T-helper 2 cell treated with Interferon-gamma antibody and Interleukin-4, amounts not matched to agents 5 μg/mL and 100 μg/mL, for 36 hours (primary cell): ENCODE data around the gene CD247.

Experiments used
- DNase-seq: peaks from one replicate; pipeline ENCODE4 v3.0.0; 2021; ENCODE audit warnings: low spot score
- H3K27ac Mint-ChIP-seq: one replicate; pipeline ENCODE4 v1.8.0; 2021; ENCODE audit warnings: mild to moderate bottlenecking, mixed read lengths
- H3K27me3 Mint-ChIP-seq: one replicate; pipeline ENCODE4 v1.8.0; 2021; ENCODE audit warnings: low read depth, mixed read lengths
- H3K36me3 Mint-ChIP-seq: one replicate; pipeline ENCODE4 v1.8.0; 2021; ENCODE audit warnings: low read depth, mixed read lengths
- H3K4me1 Mint-ChIP-seq: one replicate; pipeline ENCODE4 v1.8.0; 2021; ENCODE audit warnings: low read depth, mixed read lengths
- H3K4me3 Mint-ChIP-seq: one replicate; pipeline ENCODE4 v1.8.0; 2022; ENCODE audit warnings: mild to moderate bottlenecking, moderate library complexity, mixed read lengths
- H3K9me3 Mint-ChIP-seq: one replicate; pipeline ENCODE4 v1.8.0; 2021; ENCODE audit warnings: mixed read lengths

The CD247 gene

DNA sequence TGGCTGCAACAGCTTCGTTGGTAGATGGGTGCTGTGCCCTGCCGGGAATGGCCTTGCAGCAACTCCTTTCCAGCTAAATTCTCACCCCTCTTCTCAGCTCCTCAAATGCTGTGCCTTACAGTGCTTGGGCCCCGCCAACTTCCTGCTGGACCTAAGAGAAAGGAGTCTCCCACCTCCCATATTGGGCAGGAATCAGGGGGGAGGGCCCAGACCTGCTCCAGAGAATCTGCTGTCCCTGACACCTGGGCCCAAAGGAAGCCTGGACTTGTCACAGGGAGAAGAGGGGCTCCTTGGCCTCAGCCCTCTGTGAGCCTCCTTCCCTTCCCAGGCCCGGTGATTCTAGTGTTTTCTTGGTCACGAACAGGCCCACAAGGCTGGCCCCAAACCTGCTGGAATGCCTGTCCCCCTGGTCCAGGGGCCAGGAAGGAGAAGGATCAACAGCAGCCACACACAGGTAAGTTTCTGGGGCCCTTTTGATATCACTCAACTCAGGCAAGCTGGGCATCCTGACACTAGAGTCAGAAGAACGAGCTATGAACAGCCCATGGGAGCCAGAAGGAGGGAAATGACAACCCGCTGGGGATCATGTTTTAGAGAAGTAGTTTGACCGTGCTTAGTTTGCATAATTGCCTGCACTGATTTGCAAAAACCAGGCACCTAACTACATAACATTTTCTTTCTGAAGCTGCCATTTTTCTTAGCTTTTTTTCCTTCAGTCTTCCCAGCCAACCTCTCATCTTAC, 86.2 kb downstream of the CD247 start:
- H3K4me3 Mint-ChIP-seq: no peak overlapping the region
- H3K27ac Mint-ChIP-seq: no peak overlapping the region
- peaks cover 54% of the 10 kb centered on the region for H3K36me3 Mint-ChIP-seq
- H3K4me1 Mint-ChIP-seq: peaks cover 21% of the 10 kb centered on the region
- no peaks in the 10 kb centered on the region for H3K27me3 Mint-ChIP-seq
- H3K9me3 Mint-ChIP-seq: no peaks in the 10 kb centered on the region
- no peak for DNase-seq

DNA sequence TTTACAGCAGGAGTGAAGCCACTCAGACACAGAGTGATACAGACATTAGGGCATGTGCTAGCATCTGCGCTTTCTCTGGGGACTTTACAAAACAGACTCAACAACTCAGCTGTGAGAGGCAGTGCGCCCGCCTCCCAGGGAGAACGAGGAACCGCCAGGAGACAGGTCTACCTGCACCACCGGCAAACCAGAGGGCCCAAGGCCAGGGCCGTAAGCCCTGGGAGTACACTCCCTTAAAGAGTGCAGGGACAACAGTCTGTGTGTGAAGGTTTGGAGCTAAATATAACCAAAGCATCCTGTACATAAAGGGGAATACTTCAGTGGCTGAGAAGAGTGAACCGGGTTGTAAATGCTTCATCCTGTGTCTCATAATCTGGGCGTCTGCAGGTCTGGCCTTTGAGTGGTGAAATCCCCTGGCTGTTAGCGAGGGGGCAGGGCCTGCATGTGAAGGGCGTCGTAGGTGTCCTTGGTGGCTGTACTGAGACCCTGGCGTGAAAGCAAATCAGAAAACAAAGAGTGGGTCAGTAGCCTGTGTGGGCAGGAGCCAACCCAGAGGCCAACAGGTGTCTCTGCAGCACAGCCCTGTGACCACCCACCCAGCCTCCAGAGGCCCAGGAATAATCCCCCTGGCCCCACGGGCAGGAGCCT, 86.9 kb downstream of the CD247 start:
- Mint-ChIP-seq H3K27me3 (no peaks in the 10 kb centered on the region), H3K36me3 (peaks cover 49% of the 10 kb centered on the region), H3K4me3 (no peak overlapping the region), H3K27ac (no peak overlapping the region), H3K9me3 (no peaks in the 10 kb centered on the region), H3K4me1 (peaks cover 19% of the 10 kb centered on the region)
- no peak for DNase-seq

DNA sequence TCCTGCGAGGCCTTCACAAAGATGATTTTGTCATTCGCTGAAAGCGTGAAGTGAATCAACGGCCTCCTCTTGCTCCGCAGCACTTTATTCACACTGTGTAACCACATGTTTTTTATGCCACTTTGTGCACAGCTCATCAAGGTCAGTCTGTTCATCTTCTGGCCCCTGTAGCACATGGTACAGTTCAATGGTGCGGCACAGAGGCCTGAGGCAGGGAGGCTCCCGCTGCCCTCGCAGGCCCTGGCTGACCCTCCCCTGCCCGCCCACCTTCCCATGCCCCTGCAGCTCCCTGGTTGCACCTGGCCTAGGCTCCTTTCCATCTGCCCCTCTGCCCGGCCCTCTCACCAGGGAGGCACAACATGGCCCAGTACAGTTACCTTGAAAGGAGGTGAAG, 87.5 kb downstream of the CD247 start:
- Mint-ChIP-seq H3K4me3 (no peak overlapping the region), H3K9me3 (no peaks in the 10 kb centered on the region), H3K4me1 (peaks cover 16% of the 10 kb centered on the region), H3K36me3 (peaks cover 45% of the 10 kb centered on the region), H3K27ac (no peak overlapping the region), H3K27me3 (no peaks in the 10 kb centered on the region)
- no peak for DNase-seq

DNA sequence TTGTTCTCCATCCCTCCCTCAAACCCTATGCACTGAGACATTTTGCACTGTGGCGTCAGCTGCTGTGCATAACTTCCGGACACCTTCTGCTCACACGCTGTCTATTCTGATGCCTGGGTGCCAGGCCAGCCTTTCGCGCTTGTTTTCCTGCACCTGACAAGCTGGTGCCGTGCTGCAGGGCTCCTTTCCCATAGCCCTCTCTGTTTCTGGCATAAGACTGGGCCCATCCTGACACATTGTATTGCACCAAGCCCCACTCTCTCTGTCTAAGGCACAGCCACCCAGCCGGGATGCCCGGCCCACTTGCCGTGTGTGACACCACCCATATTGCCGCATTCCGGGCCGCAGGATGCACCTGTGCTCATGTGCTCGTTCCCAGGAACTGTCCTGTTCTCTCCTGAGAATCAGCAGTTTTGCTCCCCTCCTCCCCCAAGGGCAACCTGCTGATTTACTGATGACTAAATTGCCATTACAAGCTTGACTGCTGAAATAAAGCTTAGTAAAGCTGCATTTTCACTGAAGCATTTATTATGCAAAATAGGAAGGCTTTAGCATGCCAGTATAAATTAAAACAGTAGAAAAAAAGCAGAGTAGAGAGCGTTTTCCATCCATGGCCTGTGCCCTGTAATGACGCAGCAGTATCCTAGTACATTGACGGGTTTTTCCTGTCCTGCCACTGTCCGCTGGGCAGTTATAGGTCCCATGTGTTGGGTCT, 88.0 kb downstream of the CD247 start:
- H3K36me3 Mint-ChIP-seq: peaks cover 40% of the 10 kb centered on the region
- no peaks in the 10 kb centered on the region for H3K27me3 Mint-ChIP-seq
- peak overlapping the region; percentile 57 for H3K27ac Mint-ChIP-seq
- H3K9me3 Mint-ChIP-seq: no peaks in the 10 kb centered on the region
- no peak for DNase-seq
- H3K4me3 Mint-ChIP-seq: no peak overlapping the region
- peaks cover 12% of the 10 kb centered on the region for H3K4me1 Mint-ChIP-seq

DNA sequence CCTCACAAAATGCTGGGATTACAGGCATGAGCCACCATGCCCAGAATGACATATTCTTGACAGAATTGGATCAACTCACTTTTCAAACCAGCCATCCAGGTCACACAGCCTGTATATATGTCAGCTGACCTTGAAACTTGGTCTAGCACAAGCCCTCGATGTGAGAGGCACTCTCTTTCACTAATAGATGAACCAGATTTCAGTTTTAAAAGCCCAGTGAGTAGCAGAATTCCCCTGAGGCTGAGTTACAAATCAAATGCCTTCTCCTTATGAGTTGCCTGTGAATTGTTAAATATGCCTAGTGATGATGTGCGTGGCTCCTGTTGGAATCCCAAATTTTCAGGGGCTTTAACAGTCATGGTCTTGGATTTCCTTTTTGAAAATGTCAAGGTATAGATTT, 88.7 kb downstream of the CD247 start:
- Mint-ChIP-seq H3K4me3 (no peak overlapping the region), H3K27ac (no peak overlapping the region)

DNA sequence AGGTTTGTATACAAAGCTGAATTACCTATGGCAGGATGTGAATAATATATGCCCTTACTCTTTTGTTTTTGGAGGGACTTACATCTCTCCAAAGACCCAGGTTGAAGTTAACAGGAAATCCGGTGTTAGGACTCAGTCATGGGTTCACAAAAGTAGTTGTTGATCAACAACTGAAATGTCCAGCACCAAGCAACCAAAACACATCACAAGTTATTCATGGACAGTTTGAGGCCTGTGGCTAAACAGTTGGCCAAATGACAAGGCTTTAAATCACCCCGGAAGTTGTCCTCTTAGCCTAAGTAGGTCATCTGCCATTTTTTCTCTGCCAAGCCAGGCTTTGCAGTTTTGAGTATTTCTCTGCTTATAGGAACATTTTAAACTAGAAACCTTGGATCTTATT, 89.9 kb downstream of the CD247 start:
- H3K27me3 Mint-ChIP-seq: no peaks in the 10 kb centered on the region
- H3K36me3 Mint-ChIP-seq: peaks cover 33% of the 10 kb centered on the region
- no peak overlapping the region for H3K4me3 Mint-ChIP-seq
- no peak overlapping the region for H3K27ac Mint-ChIP-seq
- DNase-seq: no peak
- H3K9me3 Mint-ChIP-seq: no peaks in the 10 kb centered on the region
- peaks cover 12% of the 10 kb centered on the region for H3K4me1 Mint-ChIP-seq

More for the DNA sequence above, 88.7 kb downstream of the CD247 start:
- H3K9me3 Mint-ChIP-seq: no peaks in the 10 kb centered on the region
- H3K27me3 Mint-ChIP-seq: no peaks in the 10 kb centered on the region
- H3K4me1 Mint-ChIP-seq: peaks cover 12% of the 10 kb centered on the region
- peaks cover 38% of the 10 kb centered on the region for H3K36me3 Mint-ChIP-seq
- no peak for DNase-seq

DNA sequence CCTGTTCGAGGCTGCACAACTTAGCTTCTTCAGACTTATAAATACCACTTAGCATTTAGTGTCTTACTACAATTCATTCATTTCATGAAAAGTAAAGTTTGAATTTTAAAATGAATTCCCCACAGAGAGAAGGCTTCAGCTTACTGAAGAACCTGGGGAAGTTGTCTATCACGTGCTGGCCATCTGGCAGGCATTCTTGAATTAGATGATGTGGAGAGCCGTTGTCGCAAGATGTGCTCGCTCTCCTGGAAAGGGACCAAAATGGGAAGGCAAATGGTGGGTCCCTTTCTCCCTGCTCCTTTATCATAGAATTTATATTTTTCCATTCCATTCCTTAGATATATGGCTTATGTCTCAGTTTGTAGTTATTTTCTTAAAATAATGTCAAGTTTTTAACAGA, 90.5 kb downstream of the CD247 start:
- DNase-seq: no peak
- Mint-ChIP-seq H3K9me3 (no peaks in the 10 kb centered on the region), H3K27me3 (no peaks in the 10 kb centered on the region), H3K4me3 (no peak overlapping the region), H3K27ac (no peak overlapping the region), H3K4me1 (peaks cover 12% of the 10 kb centered on the region), H3K36me3 (peaks cover 30% of the 10 kb centered on the region)

DNA sequence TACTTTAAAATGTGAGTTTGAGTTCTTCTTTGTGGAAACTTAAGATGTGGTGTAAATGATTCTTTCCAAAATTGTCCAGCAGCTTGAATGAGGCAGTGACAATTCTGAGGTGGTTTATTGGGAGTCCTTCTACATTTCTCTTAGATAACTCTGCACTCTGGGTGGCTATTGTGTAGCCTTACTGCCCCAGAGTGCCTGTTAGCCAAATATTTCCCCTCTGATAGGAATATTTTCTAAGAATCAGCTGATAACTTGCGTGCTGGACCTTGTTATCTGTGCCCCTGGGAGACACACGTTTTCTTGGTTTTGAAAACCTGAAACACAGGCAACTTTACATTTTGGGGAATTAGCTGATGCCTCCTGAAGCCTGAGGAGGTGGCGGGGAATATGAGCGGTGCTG, 91.6 kb downstream of the CD247 start:
- Mint-ChIP-seq H3K36me3 (peaks cover 22% of the 10 kb centered on the region), H3K4me3 (no peak overlapping the region), H3K27ac (peak overlapping the region; percentile 58), H3K9me3 (no peaks in the 10 kb centered on the region), H3K4me1 (peaks cover 12% of the 10 kb centered on the region), H3K27me3 (no peaks in the 10 kb centered on the region)
- no peak for DNase-seq

DNA sequence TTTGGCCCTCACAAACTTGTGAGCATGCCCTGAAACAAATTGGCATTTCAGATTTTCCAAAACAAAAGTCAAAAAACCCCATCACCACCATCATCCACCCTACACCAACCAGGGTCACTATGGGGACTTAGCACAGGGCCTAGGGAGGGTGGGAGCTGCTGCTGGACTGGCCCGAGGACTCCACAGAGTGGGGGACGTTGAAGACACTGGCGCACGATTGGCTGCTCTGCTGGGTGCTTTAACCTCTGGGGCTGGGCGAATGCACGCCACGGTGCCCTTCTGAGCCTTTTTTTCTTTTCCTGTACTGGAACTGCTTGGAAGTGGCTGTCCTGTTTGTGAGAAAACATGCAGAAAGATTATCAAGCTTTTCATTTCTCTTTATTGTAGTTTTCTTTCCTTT, 92.8 kb downstream of the CD247 start:
- Mint-ChIP-seq H3K4me3 (no peak overlapping the region), H3K4me1 (peaks cover 12% of the 10 kb centered on the region), H3K9me3 (no peaks in the 10 kb centered on the region), H3K27me3 (no peaks in the 10 kb centered on the region), H3K27ac (no peak overlapping the region), H3K36me3 (peaks cover 14% of the 10 kb centered on the region)
- no peak for DNase-seq

DNA sequence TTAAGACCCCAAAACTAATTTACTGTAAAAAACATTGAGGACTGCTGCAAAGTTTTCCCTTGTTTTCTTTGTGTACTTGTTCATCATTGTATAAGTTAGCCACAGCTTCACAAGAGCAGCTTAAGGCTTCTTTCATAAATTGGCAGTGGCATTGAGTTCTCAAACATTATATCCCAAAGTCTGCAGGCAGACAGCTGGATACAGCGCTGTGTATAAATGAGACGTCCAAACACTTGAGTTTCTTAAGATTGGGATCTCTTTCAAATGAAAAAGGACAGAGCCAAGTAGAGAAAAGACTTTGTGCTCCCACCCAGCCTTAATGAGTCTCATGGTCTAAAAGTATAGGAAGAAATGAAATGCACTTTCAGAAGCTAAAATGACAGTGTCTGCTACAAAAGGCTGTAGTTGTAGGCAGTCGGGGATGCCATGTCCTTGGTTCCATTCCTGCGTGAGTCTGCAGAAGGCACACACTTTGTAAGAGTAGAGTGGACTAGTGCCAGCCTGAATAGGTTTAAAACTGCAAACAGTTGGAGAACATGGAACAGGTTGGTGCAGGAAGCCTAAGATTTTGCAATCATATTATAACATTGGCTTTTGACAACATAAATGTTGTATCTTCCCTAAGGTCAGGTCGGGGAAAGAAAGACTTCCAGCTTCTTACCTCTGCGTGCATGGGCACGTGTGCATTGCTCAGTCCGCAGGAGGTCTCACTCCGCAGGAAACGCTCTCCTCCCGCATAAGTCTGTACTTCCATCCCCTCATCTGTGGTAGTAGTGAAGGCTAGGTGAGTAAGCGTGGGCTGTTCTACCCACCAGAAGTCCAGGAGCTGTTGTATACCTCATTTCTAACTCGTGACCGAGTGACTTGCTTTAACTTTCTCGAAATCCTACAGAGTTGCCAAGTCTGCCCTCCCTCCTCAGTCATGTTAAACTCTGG, 94.4 kb downstream of the CD247 start:
- DNase-seq: no peak
- Mint-ChIP-seq H3K27me3 (no peaks in the 10 kb centered on the region), H3K36me3 (peaks cover 4% of the 10 kb centered on the region), H3K4me3 (no peak overlapping the region), H3K9me3 (no peaks in the 10 kb centered on the region), H3K27ac (no peak overlapping the region), H3K4me1 (peaks cover 7% of the 10 kb centered on the region)

DNA sequence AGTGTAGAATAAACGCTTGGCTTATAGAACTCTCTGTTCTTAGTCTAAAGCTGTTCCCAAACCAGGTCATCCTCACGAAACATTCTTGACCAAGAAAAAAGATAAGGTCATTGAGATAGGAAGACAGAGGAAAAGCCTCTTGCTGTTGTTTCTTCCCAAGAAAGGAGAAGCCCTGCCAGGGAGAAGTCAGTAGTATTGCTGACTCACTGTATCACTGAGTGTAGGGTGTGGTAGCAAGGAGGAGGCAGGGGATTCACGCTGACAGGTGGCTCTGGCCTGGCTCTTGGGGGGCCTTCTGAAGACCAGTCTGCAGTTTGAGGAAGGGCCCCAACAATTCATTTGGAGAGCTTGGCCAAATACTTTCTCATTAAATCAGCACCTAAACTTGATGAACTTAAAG, 97.8 kb downstream of the CD247 start:
- H3K27ac Mint-ChIP-seq: no peak overlapping the region
- H3K9me3 Mint-ChIP-seq: no peaks in the 10 kb centered on the region
- peaks cover 9% of the 10 kb centered on the region for H3K36me3 Mint-ChIP-seq
- no peak overlapping the region for H3K4me3 Mint-ChIP-seq
- H3K27me3 Mint-ChIP-seq: no peaks in the 10 kb centered on the region
- peaks cover 2% of the 10 kb centered on the region for H3K4me1 Mint-ChIP-seq
- no peak for DNase-seq

DNA sequence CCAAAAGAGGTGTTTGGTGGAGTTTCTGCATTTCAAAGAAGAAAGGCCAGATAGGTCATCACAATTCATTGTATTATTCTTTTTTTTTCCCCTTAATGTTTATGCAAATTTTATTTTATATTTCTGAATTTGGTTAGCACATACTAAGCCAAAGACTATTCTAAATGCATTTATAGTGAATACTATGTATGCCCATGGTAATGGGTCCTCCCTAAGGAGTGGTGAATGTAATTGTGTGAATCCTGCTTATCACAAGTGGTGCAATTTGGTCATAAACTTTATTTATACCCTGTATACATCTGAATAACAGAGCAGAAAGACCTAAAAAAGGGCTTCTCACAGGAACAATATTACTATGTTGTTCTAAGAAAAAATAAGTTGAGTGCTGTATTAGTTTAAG, 99.1 kb downstream of the CD247 start:
- H3K27me3 Mint-ChIP-seq: no peaks in the 10 kb centered on the region
- H3K27ac Mint-ChIP-seq: no peak overlapping the region
- no peak for DNase-seq
- H3K9me3 Mint-ChIP-seq: no peaks in the 10 kb centered on the region
- peaks cover 9% of the 10 kb centered on the region for H3K36me3 Mint-ChIP-seq
- H3K4me3 Mint-ChIP-seq: no peak overlapping the region
- H3K4me1 Mint-ChIP-seq: peaks cover 2% of the 10 kb centered on the region

DNA sequence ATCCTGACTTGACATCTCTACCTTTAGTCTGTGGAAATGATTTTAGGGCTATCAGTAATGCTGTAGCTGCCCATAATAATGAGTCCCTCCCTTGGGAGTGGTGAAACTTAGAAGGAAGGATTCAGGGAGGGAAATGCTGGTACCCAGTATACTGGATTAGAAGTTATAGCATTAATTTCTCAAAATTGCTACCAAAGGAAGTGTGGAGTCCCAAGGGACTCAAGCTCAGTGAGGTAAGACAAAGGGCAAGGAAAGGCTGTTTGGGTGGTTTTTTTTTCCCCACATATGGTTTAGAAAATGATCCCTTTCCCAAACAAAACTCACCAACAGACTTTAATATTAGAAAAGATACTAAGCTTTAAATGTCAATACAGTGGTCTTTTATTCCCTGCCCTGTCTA, 99.9 kb downstream of the CD247 start:
- DNase-seq: no peak
- Mint-ChIP-seq H3K9me3 (no peaks in the 10 kb centered on the region), H3K36me3 (peaks cover 9% of the 10 kb centered on the region), H3K4me3 (no peak overlapping the region), H3K27ac (no peak overlapping the region), H3K4me1 (peaks cover 2% of the 10 kb centered on the region), H3K27me3 (no peaks in the 10 kb centered on the region)
